Right ventricle myocardium superior (tissue), 1 donor: ENCODE measurements around the gene ATP2A3. TPM values are rescaled to one million over a fixed set of nuclear protein-coding genes. Genes with fewer than 3 reads are reported as not detected.

Experiments
- total RNA-seq: library from RNA; stranded (reverse); fragmentation: NEBNext Ultra II Directional; extraction: Animal tissue kit (Norgen Biotek cat#: 25700); gene quantifications from one replicate; pipeline ENCODE4 v1.2.1, GENCODE V29; 2021
- donor health status: DM: no; HTN: yes; CAD: no; lungs with severe emphysema.

Gene ATP2A3
- total RNA-seq, 1 donor from 2014 or later: 6.0 TPM

Other genes starting within 250 kb of the ATP2A3 start
- gene HASPIN, start 240.5 kb downstream of the ATP2A3 start, total RNA-seq: 0.13 TPM
- 14.8 TPM for gene ITGAE, start 163.2 kb downstream of the ATP2A3 start, total RNA-seq
- 13.8 TPM for gene NCBP3, start 118.2 kb downstream of the ATP2A3 start, total RNA-seq
- 4.0 TPM for gene CAMKK1, start 71.4 kb downstream of the ATP2A3 start, total RNA-seq
- 0.08 TPM for gene P2RX1, start 48.0 kb downstream of the ATP2A3 start, total RNA-seq
- gene ZZEF1, start 178.6 kb upstream of the ATP2A3 start, total RNA-seq: 32.1 TPM
- gene CYB5D2, start 178.8 kb upstream of the ATP2A3 start, total RNA-seq: 7.0 TPM